ENCODE data around the gene GPRASP3. TPM values are rescaled to one million over a fixed set of nuclear protein-coding genes. Genes with fewer than 3 reads are reported as not detected.

Gene GPRASP3
- total RNA-seq, 1 donor: 5.3 TPM

GRCh38 chrX:102765217-102765616 is 44.7 kb downstream of the GPRASP3 start:
- no peak overlapping the region for H3K4me3 ChIP-seq (ENCODE audit: low read depth, low read length)
- TF ChIP-seq CTCF (IDR thresholded peaks at IDR 0.05; ENCODE audit: insufficient read depth, low read length): peak; percentile 10
- DNase-seq (ENCODE audit: low read depth): peak; percentile 88

- H3K4me3 ChIP-seq (ENCODE audit: low read depth, low read length): no peak overlapping the region
- peak; percentile 77 for DNase-seq (ENCODE audit: low read depth)
- no peak for TF ChIP-seq CTCF (IDR thresholded peaks at IDR 0.05; ENCODE audit: insufficient read depth, low read length)
Measured at GRCh38 chrX:102765809-102766208, 45.3 kb downstream of the GPRASP3 start.

GRCh38 chrX:102767287-102767686 is 46.7 kb downstream of the GPRASP3 start:
- no peak overlapping the region for H3K4me3 ChIP-seq (ENCODE audit: low read depth, low read length)
- no peak for DNase-seq (ENCODE audit: low read depth)
- TF ChIP-seq CTCF (IDR thresholded peaks at IDR 0.05; ENCODE audit: insufficient read depth, low read length): no peak

GRCh38 chrX:102768987-102769761 is 48.6 kb downstream of the GPRASP3 start:
- TF ChIP-seq CTCF (IDR thresholded peaks at IDR 0.05; ENCODE audit: insufficient read depth, low read length): no peak
- DNase-seq (ENCODE audit: low read depth): peak; percentile 92
- H3K4me3 ChIP-seq (ENCODE audit: low read depth, low read length): peak overlapping the region; percentile 78

Small RNA genes within 50 kb of the gene (small RNA-seq; reads per million reads assigned to genes)
- gene RNU6-589P: not detected

Other genes starting within 250 kb of the GPRASP3 start
- not detected in 2 replicates for gene TCP11X2, start 248.9 kb upstream of the GPRASP3 start, total RNA-seq (ENCODE audit: low replicate concordance)
- gene TMSB15A, start 204.0 kb upstream of the GPRASP3 start, total RNA-seq (ENCODE audit: low replicate concordance): 1.4 TPM in 1 of 2 replicates, not detected in the other
- gene ARMCX5, start 121.2 kb upstream of the GPRASP3 start, total RNA-seq (ENCODE audit: low replicate concordance): 13.7 and 22.0 TPM in 2 replicates
- gene GPRASP1, start 69.3 kb upstream of the GPRASP3 start, total RNA-seq (ENCODE audit: low replicate concordance): 2.5 and 11.5 TPM in 2 replicates
- gene GPRASP2, start 8.3 kb upstream of the GPRASP3 start, total RNA-seq (ENCODE audit: low replicate concordance): 13.6 and 18.6 TPM in 2 replicates
- gene RAB40AL, start 216.5 kb downstream of the GPRASP3 start, total RNA-seq (ENCODE audit: low replicate concordance): 0.99 TPM in 1 of 2 replicates, not detected in the other

Data from fibroblast of the aortic adventitia (primary cell).